AG04450 (cell line): Measurements from ENCODE around the gene ZNF143. TPM values are rescaled to one million over a fixed set of nuclear protein-coding genes. Genes with fewer than 3 reads are reported as not detected.

Source experiments
- CTCF ChIA-PET: fragments of 300-600, 350-600 bp; formaldehyde crosslinking; extraction: SDS; loops from one replicate; lab custom pipeline; 2022; ENCODE audit warnings: antibody characterized with exemption, inconsistent platforms; lab: Charles Lee
- POLR2A ChIA-PET: fragments of 350-600 bp; formaldehyde crosslinking; extraction: SDS; loops from one replicate; lab custom pipeline; 2021; ENCODE audit warnings: antibody characterized with exemption, inconsistent platforms; lab: Yijun Ruan, JAX
- DNase-seq: peaks from one replicate; pipeline ENCODE4 v3.0.0-alpha.2; 2011; ENCODE audit warnings: low read depth, low spot score
- H3K27ac ChIP-seq: one replicate; pipeline ENCODE4 v1.5.1; 2012; ENCODE audit warnings: low read depth, low read length, control low read depth
- H3K27me3 ChIP-seq: one replicate; pipeline ENCODE4 v1.6.0; 2012; ENCODE audit warnings: low read length; ENCODE audit not compliant: control insufficient read depth, insufficient read depth
- H3K4me3 ChIP-seq: 2 replicates; pipeline ENCODE4 v1.5.1; 2011; ENCODE audit warnings: mild to moderate bottlenecking, low read depth, low read length, control low read depth
- H3K9me3 ChIP-seq: 2 replicates; pipeline ENCODE4 v1.5.1; 2012; ENCODE audit warnings: low read length; ENCODE audit not compliant: control insufficient read depth, insufficient read depth
- polyA plus RNA-seq: library from polyadenylated mRNA; depleted of rRNA; stranded (reverse); fragments of >200 nt; gene quantifications from 2 replicates; pipeline ENCODE4 v1.2.3, GENCODE V29; 2011
- TF ChIP-seq, protein P1 (sequence below): IDR thresholded peaks from 2 replicates; pipeline ENCODE4 v1.5.1; 2011; ENCODE audit warnings: low read depth, low read length, control low read depth, inconsistent platforms

ZNF143 gene
- polyA plus RNA-seq, 1 experiment = 29.4 TPM

DNA sequence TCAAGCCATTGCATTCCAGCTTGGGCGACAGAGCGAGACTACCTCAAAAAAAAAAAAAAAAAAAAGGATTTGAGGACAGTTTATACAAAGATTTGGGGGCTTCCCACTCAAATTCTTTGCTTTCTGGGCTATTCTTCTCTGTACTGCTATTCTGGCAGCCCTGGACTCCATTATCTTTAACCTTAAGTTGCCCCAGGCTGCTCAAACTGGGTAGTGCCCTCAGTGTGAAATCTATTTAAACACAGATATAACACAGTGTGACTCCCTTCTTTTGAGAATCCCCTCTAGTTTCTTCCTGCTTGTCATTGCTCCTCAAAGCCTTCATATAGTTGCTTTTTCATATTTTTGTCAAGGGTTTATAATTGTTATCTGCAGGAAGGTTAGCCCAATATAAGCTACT is 63.2 kb downstream of the ZNF143 start:
- no peak for DNase-seq
- H3K27ac ChIP-seq = no peak overlapping the region
- H3K9me3 ChIP-seq = no peaks in the 10 kb centered on the region
- CTCF ChIA-PET = interaction anchor here (3.0 kb wide), 2 partner anchors 11 to 17 kb away, joined by 20 to 27 read pairs; no protein-coding TSS in a partner anchor
- H3K4me3 ChIP-seq = no peak overlapping the region
- no peaks in the 10 kb centered on the region for H3K27me3 ChIP-seq
- POLR2A ChIA-PET = interaction anchor here (0.7 kb wide), 1 partner anchor 202 kb away, joined by 7 read pairs; no protein-coding TSS in a partner anchor
- TF ChIP-seq, protein P1, sequence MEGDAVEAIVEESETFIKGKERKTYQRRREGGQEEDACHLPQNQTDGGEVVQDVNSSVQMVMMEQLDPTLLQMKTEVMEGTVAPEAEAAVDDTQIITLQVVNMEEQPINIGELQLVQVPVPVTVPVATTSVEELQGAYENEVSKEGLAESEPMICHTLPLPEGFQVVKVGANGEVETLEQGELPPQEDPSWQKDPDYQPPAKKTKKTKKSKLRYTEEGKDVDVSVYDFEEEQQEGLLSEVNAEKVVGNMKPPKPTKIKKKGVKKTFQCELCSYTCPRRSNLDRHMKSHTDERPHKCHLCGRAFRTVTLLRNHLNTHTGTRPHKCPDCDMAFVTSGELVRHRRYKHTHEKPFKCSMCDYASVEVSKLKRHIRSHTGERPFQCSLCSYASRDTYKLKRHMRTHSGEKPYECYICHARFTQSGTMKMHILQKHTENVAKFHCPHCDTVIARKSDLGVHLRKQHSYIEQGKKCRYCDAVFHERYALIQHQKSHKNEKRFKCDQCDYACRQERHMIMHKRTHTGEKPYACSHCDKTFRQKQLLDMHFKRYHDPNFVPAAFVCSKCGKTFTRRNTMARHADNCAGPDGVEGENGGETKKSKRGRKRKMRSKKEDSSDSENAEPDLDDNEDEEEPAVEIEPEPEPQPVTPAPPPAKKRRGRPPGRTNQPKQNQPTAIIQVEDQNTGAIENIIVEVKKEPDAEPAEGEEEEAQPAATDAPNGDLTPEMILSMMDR = no peak

DNA sequence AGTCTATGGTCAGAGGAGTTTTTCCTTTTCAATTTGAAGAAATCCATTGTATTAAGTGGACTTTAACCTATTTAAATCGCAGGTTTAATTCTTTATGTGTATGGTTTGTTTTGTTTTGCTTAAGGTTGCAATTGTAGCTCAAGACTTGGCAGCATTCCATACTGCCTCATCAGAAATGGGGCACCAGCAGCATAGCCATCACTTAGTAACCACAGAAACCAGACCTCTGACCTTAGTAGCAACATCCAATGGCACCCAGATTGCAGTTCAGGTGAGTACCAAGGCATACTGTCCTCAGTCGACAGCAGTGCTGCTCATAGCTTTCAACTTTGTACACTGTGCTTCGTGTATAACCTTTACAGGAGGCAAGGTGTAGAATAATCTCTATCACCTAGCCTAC is 64.3 kb downstream of the ZNF143 start:
- ChIA-PET POLR2A (no interaction called here), CTCF (interaction anchor here (3.0 kb wide), 2 partner anchors 10 to 18 kb away, joined by 20 to 27 read pairs; no protein-coding TSS in a partner anchor)

DNA sequence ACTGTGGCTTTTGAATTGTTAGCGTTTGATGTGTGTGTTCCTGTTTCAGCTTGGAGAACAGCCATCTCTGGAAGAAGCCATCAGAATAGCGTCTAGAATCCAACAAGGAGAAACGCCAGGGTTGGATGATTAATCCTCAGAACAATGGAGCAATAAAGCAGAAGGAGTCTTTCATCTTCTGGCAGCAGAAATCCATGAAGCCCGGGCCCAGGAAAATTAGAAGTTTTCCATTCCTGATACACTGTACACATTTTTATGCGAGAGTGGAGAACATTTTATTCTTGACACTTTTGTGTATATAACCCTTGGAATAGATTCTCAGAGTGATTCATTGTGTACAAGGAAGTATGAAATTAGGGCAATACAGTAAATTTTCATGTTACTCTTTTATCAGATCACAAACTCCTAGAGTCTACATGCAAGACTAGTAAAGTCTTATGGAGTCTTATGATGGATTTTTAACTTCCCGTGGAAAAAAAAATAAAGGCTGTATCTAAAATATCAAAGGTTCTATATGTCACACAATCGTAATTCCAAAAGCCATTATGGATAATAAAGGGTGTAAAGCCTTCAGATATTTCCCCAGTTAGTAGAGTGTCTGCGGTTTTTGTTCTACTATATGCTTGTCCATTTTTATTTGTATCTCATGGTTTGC is 66.8 kb downstream of the ZNF143 start:
- no peaks in the 10 kb centered on the region for H3K27me3 ChIP-seq
- no peaks in the 10 kb centered on the region for H3K9me3 ChIP-seq
- DNase-seq = peak; percentile 13
- CTCF ChIA-PET = interaction anchor here (0.6 to 1.0 kb wide), 3 partner anchors 11 to 1191 kb away, joined by 3 to 4 read pairs (median 3); no protein-coding TSS in a partner anchor
- no peak overlapping the region for H3K4me3 ChIP-seq
- TF ChIP-seq, protein P1 = no peak
- H3K27ac ChIP-seq = peak overlapping the region; percentile 66
- POLR2A ChIA-PET = no interaction called here

More for the DNA sequence above, 64.3 kb downstream of the ZNF143 start:
- Histone ChIP-seq H3K4me3 (no peak overlapping the region), H3K9me3 (no peaks in the 10 kb centered on the region), H3K27me3 (no peaks in the 10 kb centered on the region), H3K27ac (no peak overlapping the region)
- TF ChIP-seq, protein P1 = no peak
- DNase-seq = no peak

DNA sequence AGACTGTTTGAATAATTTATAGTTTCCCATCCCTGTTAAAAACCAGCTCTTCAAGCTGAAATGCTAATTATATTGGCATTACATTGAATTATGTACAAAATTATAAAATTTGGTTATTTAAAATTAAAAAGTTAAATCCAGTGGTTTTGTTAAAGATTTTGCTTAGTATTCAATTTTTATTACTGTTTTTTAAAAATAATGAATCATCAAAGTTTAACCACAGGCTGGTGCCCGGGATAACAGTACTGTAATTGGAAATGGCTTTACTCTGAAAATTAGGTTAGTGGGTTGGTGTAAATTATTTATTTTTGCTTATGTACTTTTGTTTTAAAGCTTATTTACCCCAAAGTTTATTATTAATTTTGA is 67.3 kb downstream of the ZNF143 start:
- POLR2A ChIA-PET = no interaction called here
- Histone ChIP-seq H3K27ac (no peak overlapping the region), H3K9me3 (no peaks in the 10 kb centered on the region), H3K4me3 (no peak overlapping the region), H3K27me3 (no peaks in the 10 kb centered on the region)
- CTCF ChIA-PET = interaction anchor here (1.0 kb wide), 1 partner anchor 22 kb away, joined by 3 read pairs; no protein-coding TSS in a partner anchor
- TF ChIP-seq, protein P1 = no peak
- DNase-seq = no peak
